Sigmoid colon (tissue), 7 donors: ENCODE results near the gene TUBAL3. TPM values are rescaled to one million over a fixed set of nuclear protein-coding genes. Genes with fewer than 3 reads are reported as not detected.

ENCODE experiments used
- DNase-seq: peaks from one replicate; pipeline ENCODE4 v3.0.0-alpha.2; 2019
- H3K27ac ChIP-seq, 4 donors: fragments of 200-600 bp; sonication (generic); one replicate each; pipeline ENCODE4 v1.5.1; 2016 to 2019; ENCODE audit warnings: mild to moderate bottlenecking in 1 of 4
- H3K27me3 ChIP-seq, 3 donors: fragments of 200-600 bp; sonication (generic); one replicate each; pipeline ENCODE4 v1.5.1; 2019; ENCODE audit warnings: mild to moderate bottlenecking in 1 of 3
- H3K36me3 ChIP-seq, 4 donors: fragments of 200-600 bp; sonication (generic); one replicate each; pipeline ENCODE4 v1.5.1; 2016 to 2019
- H3K4me1 ChIP-seq, 4 donors: fragments of 200-600 bp; sonication (generic); one replicate each; pipeline ENCODE4 v1.5.1; 2017 to 2019
- H3K4me3 ChIP-seq, 4 donors: fragments of 200-600 bp; sonication (generic); one replicate each; pipeline ENCODE4 v1.5.1; 2017 to 2019; ENCODE audit warnings: mild to moderate bottlenecking in 2 of 4, moderate library complexity in 1 of 4
- H3K9me3 ChIP-seq, 4 donors: fragments of 200-600 bp in 3 of 4; sonication (generic) in 3 of 4; one replicate each; pipeline versions ENCODE4 v1.5.1 to v1.6.1; 2013 to 2019
- CTCF ChIP-seq, 4 experiments: fragments of 450-650 bp in 3 of 4; fragments of 200-600 bp in 1 of 4; IDR thresholded peaks; one replicate each; pipeline ENCODE4 v1.5.1; 2016 to 2019; ENCODE audit warnings: antibody characterized with exemption in 4 of 4, mild to moderate bottlenecking in 3 of 4, moderate library complexity in 2 of 4
- EP300 ChIP-seq, 4 donors: sonication (generic); formaldehyde crosslinking; IDR thresholded peaks; one replicate each; pipeline ENCODE4 v1.6.1; 2017; ENCODE audit warnings: antibody characterized with exemption in 4 of 4
- POLR2A ChIP-seq, 2 donors: fragments of 450-650 bp; IDR thresholded peaks; one replicate each; pipeline ENCODE4 v1.6.1; 2016; ENCODE audit warnings: antibody characterized with exemption in 2 of 2, mild to moderate bottlenecking in 2 of 2, moderate library complexity in 2 of 2
- POLR2AphosphoS5 ChIP-seq, 4 donors: sonication (generic); formaldehyde crosslinking; IDR thresholded peaks; one replicate each; pipeline ENCODE4 v1.6.1; 2017; ENCODE audit warnings: antibody characterized with exemption in 4 of 4
- WGBS, 2 donors: extraction: QIAGEN DNeasy Blood & Tissue Kit; methylation state at CpG; one replicate each; pipeline ENCODE4 v1.1.7; 2013; 5-methylcytosine and 5-hydroxymethylcytosine counted together
- intact Hi-C: fragments of 100-400 bp; cut with DNase I; formaldehyde crosslinking; loops from one replicate; pipeline ENCODE4 v1.15.1; 2023
- polyA plus RNA-seq, 3 donors: library from polyadenylated mRNA; stranded (reverse); fragments of 200-250 nt; gene quantifications; one replicate each; pipeline ENCODE4 v1.2.3, GENCODE V29; 2013
- total RNA-seq, 4 donors: library from RNA; depleted of rRNA; stranded (reverse); fragments of >200 nt; gene quantifications; one replicate each; pipeline ENCODE4 v1.1.0, GENCODE V29; 2016
- donor health status: healthy with polysubstance abuse.
- donor health status: Bipolar disorder and iron deficiency.
- donor health status: healthy.

Gene TUBAL3
- total and polyA plus RNA-seq, 7 donors, result 15.3 to 52.2 (median 40.8) TPM; not detected in 4

- H3K4me3 ChIP-seq, result no peak within 1 kb of the TSS
- peaks cover 0 to 25% (median 10%) of the 10 kb centered on the region in 3 donors for H3K27me3 ChIP-seq
- no peaks in the 10 kb centered on the region for H3K9me3 ChIP-seq
- H3K4me1 ChIP-seq, result no peaks in the 10 kb centered on the region
- no peak for DNase-seq
- intact Hi-C loops, result no loop called here
- no peak within 1 kb of the TSS for H3K27ac ChIP-seq
- TF ChIP-seq EP300 (IDR thresholded peaks at IDR 0.05) (no peak), CTCF (IDR thresholded peaks at IDR 0.05) (no peak), POLR2A (IDR thresholded peaks at IDR 0.05) (no peak), POLR2AphosphoS5 (IDR thresholded peaks at IDR 0.05) (no peak)
- no peaks in the 10 kb centered on the region for H3K36me3 ChIP-seq
- 16 to 61% methylated on average over 21 of the region's 21 CpGs for WGBS, 2 donors
These were observed 39.7 kb downstream of the TUBAL3 start, which contains the start of gene UCN3 for GRCh38 chr10:5364890-5365338. Gene UCN3 (plus strand): TSS chr10:5364966. CDS start chr10:5373721, 8,755 bp downstream.

GRCh38 chr10:5364374-5364773, 40.3 kb downstream of the TUBAL3 start:
- intact Hi-C loops, result no loop called here
- 43 to 75% methylated on average over 11 of the region's 11 CpGs for WGBS, 2 donors
- H3K4me3 ChIP-seq, result no peak overlapping the region
- H3K4me1 ChIP-seq, result no peaks in the 10 kb centered on the region
- H3K27me3 ChIP-seq, result peaks cover 0 to 27% (median 10%) of the 10 kb centered on the region in 3 donors
- no peaks in the 10 kb centered on the region for H3K9me3 ChIP-seq
- H3K27ac ChIP-seq, result no peak overlapping the region
- TF ChIP-seq POLR2AphosphoS5 (IDR thresholded peaks at IDR 0.05), result no peak
- no peak for TF ChIP-seq CTCF (IDR thresholded peaks at IDR 0.05)
- TF ChIP-seq POLR2A (IDR thresholded peaks at IDR 0.05), result no peak
- no peaks in the 10 kb centered on the region for H3K36me3 ChIP-seq
- no peak for DNase-seq

- H3K36me3 ChIP-seq, result no peaks in the 10 kb centered on the region
- intact Hi-C loops, result no loop called here
- no peaks in the 10 kb centered on the region for H3K9me3 ChIP-seq
- no peak for TF ChIP-seq CTCF (IDR thresholded peaks at IDR 0.05)
- no peak for TF ChIP-seq POLR2A (IDR thresholded peaks at IDR 0.05)
- no peak for TF ChIP-seq EP300 (IDR thresholded peaks at IDR 0.05)
- no peak for TF ChIP-seq POLR2AphosphoS5 (IDR thresholded peaks at IDR 0.05)
- no peak overlapping the region for H3K4me3 ChIP-seq
- no peaks in the 10 kb centered on the region for H3K4me1 ChIP-seq
- H3K27ac ChIP-seq, result no peak overlapping the region
- DNase-seq, result no peak
- H3K27me3 ChIP-seq, result peaks cover 0 to 40% (median 10%) of the 10 kb centered on the region in 3 donors
These were observed 41.8 kb downstream of the TUBAL3 start for GRCh38 chr10:5362873-5363272.

GRCh38 chr10:5361966-5362365, 42.7 kb downstream of the TUBAL3 start:
- no peak for DNase-seq
- H3K9me3 ChIP-seq, result no peaks in the 10 kb centered on the region
- no peak overlapping the region for H3K4me3 ChIP-seq
- H3K27ac ChIP-seq, result no peak overlapping the region
- intact Hi-C loops, result no loop called here
- WGBS, 2 donors, result 89% methylated on average over 4 of the region's 4 CpGs
- no peak for TF ChIP-seq POLR2A (IDR thresholded peaks at IDR 0.05)
- TF ChIP-seq POLR2AphosphoS5 (IDR thresholded peaks at IDR 0.05), result no peak
- no peak for TF ChIP-seq EP300 (IDR thresholded peaks at IDR 0.05)
- TF ChIP-seq CTCF (IDR thresholded peaks at IDR 0.05), result no peak
- H3K27me3 ChIP-seq, result peaks cover 0 to 45% (median 10%) of the 10 kb centered on the region in 3 donors
- no peaks in the 10 kb centered on the region for H3K4me1 ChIP-seq
- H3K36me3 ChIP-seq, result no peaks in the 10 kb centered on the region

- Histone ChIP-seq H3K4me3 (no peak overlapping the region), H3K4me1 (no peaks in the 10 kb centered on the region), H3K27ac (no peak overlapping the region), H3K27me3 (peaks cover 0 to 45% (median 10%) of the 10 kb centered on the region in 3 donors), H3K9me3 (no peaks in the 10 kb centered on the region), H3K36me3 (no peaks in the 10 kb centered on the region)
- TF ChIP-seq POLR2A (IDR thresholded peaks at IDR 0.05), result no peak
- no peak for DNase-seq
- 11 to 47% methylated on average over 7 of the region's 7 CpGs for WGBS, 2 donors
- intact Hi-C loops, result no loop called here
These were observed 44.2 kb downstream of the TUBAL3 start for GRCh38 chr10:5360318-5360915.
